Measurements from ENCODE around the gene LARGE1. TPM values are rescaled to one million over a fixed set of nuclear protein-coding genes. Genes with fewer than 3 reads are reported as not detected.

The LARGE1 gene
- total and polyA plus RNA-seq, 9 of the 15 experiments (the other 6 are each of a cell fraction or from before 2014, with no cell fraction given): 0.01 to 0.66 (median 0.14) TPM; not detected in 2

DNA sequence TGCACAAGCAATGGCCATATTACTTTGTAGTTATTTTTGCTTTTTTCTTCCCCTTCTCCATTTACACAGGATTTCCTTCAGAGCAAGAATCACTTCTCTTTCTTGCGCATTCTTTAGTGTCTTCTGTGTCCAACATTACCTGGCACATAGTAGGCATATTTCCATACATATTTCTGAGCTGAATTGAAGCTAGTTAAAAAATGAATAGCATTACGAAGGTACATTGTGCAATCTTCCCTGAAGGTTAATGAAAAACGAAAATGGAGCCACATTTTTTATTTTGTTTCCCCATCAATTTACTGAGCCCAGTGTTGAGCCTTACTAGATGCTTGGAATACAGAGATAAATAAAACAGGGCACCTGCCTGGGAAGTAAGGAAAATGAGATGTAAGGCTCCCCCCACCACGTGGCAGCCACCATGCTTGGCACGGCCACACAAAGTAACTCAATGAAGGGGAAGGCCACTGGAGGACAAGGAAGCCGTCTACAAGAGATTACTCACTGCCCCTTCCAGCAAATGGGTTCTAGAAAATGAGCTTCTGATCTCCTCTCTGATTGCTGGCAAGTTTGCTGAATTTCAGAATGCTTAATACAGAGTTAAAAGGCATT lies 381.9 kb downstream of the LARGE1 start:
- Histone ChIP-seq H3K79me2 (ENCODE audit: control insufficient read depth, insufficient read depth, low read length) (no peaks in the 10 kb centered on the region), H3K4me3 (no peak overlapping the region), H3K27ac (ENCODE audit: extremely low read depth, low read depth, low read length) (no peak overlapping the region), H3K4me1 (replicated peaks in 1 of 2; ENCODE audit: control insufficient read depth in 2 of 2, insufficient read depth in 2 of 2, low read length in 2 of 2) (no peaks in the 10 kb centered on the region), H3K27me3 (ENCODE audit: control insufficient read depth in 2 of 2, insufficient read depth in 2 of 2, low read length in 2 of 2) (no peaks in the 10 kb centered on the region), H3K4me2 (ENCODE audit: insufficient read depth, low read length) (no peak overlapping the region), H4K20me1 (replicated peaks; ENCODE audit: control insufficient read depth, insufficient read depth, low read length) (no peaks in the 10 kb centered on the region), H3K36me3 (ENCODE audit: control insufficient read depth, insufficient read depth, low read length) (no peaks in the 10 kb centered on the region), H3K9me3 (replicated peaks; ENCODE audit: control insufficient read depth, insufficient read depth, low read depth, low read length) (no peaks in the 10 kb centered on the region), H3K9me1 (ENCODE audit: control insufficient read depth, insufficient read depth, low read length) (no peaks in the 10 kb centered on the region), H3K9ac (ENCODE audit: insufficient read depth in 1 of 2, low read depth in 2 of 2, low read length in 2 of 2) (no peak overlapping the region), H2AFZ (ENCODE audit: low read depth, low read length) (no peak overlapping the region)
- ChIA-PET CTCF (ENCODE audit: low intra/inter-chr PET ratio) (no interaction called here), POLR2A (no interaction called here)
- 1% methylated on average over 6 of the region's 6 CpGs for WGBS (ENCODE audit: insufficient coverage, low coverage, missing lambda C conversion rate)
- FAIRE-seq (no peak), ATAC-seq (no peak), DNase-seq (ENCODE audit: extremely low read depth in 1 of 4, low spot score in 3 of 4) (no peak)
- intact Hi-C loops (cut with micrococcal nuclease) (no loop called here), in situ Hi-C loops (cut with MboI) (no loop called here)
- no TSS peak for BruUV-seq (replicated peaks)
- TF ChIP-seq, protein P1, sequence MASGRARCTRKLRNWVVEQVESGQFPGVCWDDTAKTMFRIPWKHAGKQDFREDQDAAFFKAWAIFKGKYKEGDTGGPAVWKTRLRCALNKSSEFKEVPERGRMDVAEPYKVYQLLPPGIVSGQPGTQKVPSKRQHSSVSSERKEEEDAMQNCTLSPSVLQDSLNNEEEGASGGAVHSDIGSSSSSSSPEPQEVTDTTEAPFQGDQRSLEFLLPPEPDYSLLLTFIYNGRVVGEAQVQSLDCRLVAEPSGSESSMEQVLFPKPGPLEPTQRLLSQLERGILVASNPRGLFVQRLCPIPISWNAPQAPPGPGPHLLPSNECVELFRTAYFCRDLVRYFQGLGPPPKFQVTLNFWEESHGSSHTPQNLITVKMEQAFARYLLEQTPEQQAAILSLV (tag; IDR thresholded peaks at IDR 0.05): no peak
- TF ChIP-seq PHF21A (IDR thresholded peaks at IDR 0.05; ENCODE audit: borderline replicate concordance, low read depth): no peak
- TF ChIP-seq, protein P2, sequence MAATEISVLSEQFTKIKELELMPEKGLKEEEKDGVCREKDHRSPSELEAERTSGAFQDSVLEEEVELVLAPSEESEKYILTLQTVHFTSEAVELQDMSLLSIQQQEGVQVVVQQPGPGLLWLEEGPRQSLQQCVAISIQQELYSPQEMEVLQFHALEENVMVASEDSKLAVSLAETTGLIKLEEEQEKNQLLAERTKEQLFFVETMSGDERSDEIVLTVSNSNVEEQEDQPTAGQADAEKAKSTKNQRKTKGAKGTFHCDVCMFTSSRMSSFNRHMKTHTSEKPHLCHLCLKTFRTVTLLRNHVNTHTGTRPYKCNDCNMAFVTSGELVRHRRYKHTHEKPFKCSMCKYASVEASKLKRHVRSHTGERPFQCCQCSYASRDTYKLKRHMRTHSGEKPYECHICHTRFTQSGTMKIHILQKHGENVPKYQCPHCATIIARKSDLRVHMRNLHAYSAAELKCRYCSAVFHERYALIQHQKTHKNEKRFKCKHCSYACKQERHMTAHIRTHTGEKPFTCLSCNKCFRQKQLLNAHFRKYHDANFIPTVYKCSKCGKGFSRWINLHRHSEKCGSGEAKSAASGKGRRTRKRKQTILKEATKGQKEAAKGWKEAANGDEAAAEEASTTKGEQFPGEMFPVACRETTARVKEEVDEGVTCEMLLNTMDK (IDR thresholded peaks at IDR 0.05; ENCODE audit: borderline replicate concordance, insufficient read depth, low read depth, low read length, poor library complexity, severe bottlenecking): no peak
- TF ChIP-seq, protein P3, sequence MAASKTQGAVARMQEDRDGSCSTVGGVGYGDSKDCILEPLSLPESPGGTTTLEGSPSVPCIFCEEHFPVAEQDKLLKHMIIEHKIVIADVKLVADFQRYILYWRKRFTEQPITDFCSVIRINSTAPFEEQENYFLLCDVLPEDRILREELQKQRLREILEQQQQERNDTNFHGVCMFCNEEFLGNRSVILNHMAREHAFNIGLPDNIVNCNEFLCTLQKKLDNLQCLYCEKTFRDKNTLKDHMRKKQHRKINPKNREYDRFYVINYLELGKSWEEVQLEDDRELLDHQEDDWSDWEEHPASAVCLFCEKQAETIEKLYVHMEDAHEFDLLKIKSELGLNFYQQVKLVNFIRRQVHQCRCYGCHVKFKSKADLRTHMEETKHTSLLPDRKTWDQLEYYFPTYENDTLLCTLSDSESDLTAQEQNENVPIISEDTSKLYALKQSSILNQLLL (CRISPR knock-in tag; IDR thresholded peaks at IDR 0.05; ENCODE audit: borderline replicate concordance): no peak
- TF ChIP-seq ZNF668 (CRISPR knock-in tag; IDR thresholded peaks at IDR 0.05): no peak
- no peak for TF ChIP-seq FOXA1 (IDR thresholded peaks at IDR 0.05; ENCODE audit: borderline replicate concordance)
- TF ChIP-seq STAG1 (CRISPR knock-in tag; IDR thresholded peaks at IDR 0.05; ENCODE audit: borderline replicate concordance): no peak
- no peak for TF ChIP-seq TOE1 (IDR thresholded peaks at IDR 0.05; ENCODE audit: borderline replicate concordance)
- TF ChIP-seq TOE1 (CRISPR knock-in tag; IDR thresholded peaks at IDR 0.05; ENCODE audit: borderline replicate concordance, low read depth): no peak
- TF ChIP-seq STAT6 (CRISPR knock-in tag; IDR thresholded peaks at IDR 0.05): no peak

Data from K562 (cell line).